ENCODE measurements around the gene RNF5.

RNF5 gene

DNA sequence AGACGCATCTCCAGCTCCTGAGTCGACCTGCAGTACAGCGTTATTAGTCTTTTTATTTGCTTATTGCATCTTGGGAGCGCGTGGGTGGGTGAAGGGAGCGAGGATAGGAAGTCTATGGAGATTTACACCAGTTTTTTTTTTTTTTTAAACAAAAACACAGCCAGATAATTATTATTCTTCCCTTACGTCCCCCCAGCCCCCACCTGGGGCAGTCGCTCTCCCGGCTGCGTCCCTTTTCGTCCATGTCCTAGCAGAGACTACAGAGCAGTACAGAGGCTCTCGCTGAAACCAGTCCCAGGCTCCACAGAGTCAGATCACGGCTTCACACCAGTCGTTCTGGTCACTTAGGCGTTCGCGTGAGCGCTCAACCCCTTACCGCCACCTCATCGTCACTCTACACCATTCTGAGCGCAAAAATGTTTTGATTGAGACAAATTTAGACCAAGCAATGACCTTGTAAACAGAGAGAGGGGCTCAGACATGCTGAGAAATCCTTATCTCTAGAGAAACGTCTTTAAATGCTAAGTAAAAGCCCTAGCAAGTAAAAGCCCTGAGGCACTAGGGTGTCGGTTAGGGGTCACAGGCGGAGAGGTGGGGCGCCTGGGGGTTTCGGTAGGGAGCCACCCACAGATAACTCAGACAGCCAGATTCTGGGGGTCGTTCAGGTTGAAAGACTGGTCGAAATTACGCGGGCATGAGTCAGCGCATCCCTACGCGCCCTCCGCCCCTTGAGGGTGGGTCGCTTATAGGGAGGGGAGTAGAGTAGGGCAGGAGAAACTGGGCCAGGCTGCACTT lies 25.2 kb upstream of the RNF5 start:
- DNase-seq: no peak

DNA sequence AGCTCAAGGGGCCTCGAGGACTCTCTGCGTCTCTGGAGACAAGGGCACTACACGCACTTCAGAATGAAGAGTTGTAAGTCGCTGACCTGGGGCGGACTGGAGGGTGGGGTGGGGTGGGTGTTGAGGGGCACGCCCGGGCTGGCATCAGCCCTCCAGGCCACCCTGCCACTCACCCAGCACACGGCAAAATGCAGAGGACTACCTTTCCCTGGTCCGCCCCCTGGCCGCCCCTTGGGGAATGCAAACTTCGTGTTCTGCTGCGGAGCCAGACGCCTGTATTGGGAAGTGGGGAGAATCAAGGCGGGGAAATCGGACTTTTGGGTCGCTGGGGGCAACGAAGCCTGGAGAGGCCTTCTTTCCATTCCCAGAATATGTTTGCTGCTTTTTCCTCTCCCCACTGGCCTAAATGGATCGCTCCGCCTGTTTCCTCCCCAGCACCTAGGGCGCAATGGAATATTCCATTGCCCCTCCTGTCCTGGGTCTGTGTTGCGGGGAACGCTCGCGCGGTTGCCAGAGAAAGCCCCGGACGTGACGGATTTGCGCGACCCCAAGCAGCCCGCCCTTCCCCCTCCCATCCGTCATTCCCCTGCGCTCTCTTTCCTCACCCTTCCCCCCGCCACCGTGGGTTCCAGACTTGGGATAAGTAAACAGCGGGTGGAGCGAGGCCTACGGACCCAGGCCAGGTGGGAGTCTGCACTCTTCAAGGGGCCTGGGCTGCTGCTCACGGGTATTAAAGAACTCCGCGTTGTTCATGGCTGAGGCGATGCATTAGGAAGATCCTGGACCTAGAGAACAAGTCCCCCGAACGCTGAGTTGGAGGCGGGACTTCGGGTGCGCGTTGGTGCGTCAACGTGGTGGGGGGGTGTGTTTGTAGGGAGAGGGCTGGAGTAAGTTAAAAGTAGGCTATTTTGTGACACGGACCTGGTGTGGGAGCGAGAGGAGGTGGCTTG lies 24.4 kb upstream of the RNF5 start, which contains the start of gene PPT2:
Gene PPT2, plus strand, starts transcription at position 578 of the 950 bp plus-strand sequence. CDS start 454 bp downstream, outside the sequence.
- peak; percentile 75 for DNase-seq

DNA sequence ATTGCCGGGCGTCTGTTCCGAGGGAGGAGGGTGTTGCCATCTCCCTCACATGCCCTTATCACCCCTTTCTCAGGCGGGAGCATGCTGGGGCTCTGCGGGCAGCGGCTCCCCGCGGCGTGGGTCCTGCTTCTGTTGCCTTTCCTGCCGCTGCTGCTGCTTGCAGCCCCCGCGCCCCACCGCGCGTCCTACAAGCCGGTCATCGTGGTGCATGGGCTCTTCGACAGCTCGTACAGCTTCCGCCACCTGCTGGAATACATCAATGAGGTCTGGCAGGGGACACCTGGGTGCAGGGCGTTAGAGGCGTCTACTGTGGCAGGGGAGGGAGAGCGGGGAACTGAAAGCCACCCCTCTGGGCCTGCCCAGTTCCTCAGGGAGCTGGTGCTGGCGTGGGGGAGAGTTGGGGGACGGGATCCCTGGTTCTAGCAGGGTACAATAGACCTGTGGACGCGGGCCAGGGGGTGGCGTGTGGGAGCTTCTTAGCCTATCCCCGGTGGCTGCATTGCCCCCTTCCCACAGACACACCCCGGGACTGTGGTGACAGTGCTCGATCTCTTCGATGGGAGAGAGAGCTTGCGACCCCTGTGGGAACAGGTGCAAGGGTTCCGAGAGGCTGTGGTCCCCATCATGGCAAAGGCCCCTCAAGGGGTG lies 23.6 kb upstream of the RNF5 start:
- peak; percentile 66 for DNase-seq

DNA sequence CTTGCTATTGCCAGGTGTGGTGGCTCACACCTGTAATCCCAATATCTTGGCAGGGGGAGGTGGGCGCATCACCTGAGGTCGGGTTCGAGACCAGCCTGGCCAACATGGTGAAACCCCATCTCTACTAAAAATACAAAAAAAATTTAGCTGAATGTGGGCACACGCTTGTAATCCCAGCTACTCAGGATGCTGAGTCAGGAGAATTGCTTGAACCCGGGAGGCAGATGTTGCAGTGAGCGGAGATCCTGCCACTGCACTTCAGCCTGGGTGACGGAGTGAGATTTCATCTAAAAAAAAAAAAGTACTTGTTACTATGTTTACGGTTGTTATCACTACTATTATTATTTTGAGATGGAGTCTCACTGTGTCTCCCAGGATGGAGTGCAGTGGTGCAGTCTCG lies 21.3 kb upstream of the RNF5 start:
- no peak for DNase-seq

- DNase-seq: no peak
These were observed 20.2 kb upstream of the RNF5 start for GRCh38 chr6:32158052-32158451.

DNA sequence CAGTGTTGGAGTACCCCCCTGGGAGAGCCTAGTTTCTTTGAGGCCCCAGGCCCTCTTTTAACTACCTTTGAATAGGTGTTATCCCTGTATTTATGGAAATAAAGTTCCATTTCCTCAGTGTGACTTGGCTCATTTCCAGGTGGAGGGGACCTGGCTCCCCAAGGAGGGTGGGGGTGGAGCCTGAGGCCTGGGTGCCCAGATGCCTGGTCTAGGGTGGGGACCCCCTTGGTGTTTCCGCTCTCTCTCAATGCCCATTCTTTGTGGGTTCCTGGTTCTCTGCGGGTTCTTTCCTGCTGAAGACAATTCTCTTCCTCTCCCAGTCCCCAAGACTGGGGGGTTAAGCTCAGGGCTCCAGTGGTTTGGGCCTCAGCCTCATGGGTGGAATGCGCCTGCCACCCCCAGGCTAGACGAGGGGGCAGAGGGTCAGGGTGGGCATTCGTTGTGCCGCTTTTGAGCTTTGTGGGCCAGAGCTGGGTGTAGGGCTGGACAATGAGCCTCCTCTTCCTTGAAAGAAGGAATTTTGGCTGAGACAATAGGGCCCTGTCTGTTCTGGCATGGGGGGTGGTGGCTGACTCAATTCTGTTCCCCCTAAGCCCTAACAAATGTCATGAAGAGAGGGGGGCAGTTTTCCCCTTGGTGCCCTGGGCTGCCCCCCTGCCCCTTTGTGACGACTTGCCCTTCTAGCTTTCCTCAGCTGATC lies 14.5 kb upstream of the RNF5 start:
- DNase-seq: no peak

DNA sequence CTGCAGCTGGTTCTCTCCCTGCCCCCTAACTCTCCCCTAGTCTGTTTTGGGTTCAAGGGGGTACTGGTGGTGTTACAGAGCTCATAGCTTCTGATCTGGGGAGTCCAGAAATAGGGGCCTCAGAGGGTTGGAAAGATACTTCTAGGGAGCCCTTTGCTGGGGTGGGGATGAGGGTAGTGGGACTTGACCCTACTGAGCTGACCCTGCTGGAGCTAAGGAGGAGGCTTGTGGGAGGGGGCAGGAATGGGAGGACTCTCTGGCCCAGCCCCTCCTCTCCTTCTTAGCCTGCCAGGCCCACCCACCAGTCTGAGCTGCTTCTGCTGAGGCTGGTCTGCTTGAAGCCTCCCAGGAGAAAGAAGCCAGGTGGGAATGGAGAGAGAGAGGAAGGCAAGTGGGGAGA lies 13.9 kb upstream of the RNF5 start, which contains the start of gene EGFL8:
Gene EGFL8, plus strand, starts transcription at position 301 of the 400 bp plus-strand sequence. CDS start 1,571 bp downstream, outside the sequence.
- no peak for DNase-seq

GRCh38 chr6:32166411-32167061 lies 11.7 kb upstream of the RNF5 start:
- no peak for DNase-seq

DNA sequence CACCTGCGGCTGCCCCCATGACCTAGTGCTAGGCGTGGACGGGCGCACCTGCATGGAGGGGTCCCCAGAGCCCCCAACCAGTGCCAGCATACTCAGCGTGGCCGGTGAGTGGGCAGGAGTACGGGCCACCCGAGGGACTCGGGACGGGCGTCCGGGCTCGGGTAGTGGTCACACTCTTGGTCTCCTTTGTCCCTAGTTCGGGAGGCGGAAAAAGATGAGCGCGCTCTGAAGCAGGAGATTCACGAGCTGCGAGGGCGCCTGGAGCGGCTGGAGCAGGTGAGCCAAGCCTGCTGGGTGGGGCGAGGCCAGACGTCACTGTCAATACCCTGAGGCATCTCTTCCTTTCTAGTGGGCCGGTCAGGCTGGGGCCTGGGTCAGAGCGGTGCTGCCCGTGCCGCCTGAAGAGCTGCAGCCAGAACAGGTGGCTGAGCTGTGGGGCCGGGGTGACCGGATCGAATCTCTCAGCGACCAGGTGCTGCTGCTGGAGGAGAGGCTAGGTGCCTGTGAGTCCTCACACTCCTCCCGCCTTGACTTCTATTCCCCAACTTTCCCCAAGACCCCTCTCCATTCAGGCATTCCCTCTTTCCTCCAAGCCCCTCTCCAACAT lies 10.9 kb upstream of the RNF5 start:
- DNase-seq: no peak

DNA sequence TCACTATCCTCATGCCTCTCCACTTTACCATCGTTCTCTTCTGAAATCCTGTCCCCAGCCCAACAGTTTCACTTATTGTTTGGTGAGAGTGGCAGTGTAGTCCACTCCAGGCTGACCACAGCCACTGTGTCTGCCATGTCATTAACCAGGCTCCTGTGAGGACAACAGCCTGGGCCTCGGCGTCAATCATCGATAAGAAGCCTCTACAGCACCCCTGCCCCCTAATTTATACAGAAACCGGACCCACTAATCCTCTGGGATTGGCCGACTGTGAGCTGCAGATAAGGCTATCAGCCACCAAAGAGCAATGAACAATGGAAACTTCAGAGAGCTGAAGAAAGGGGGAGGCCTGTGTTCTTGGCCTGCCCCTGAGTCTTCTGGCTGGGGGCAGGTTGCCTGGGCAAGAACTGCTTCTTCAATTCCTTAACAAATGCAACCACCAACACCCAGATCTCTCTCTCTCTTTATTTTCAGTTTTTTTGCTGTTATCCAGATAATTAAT lies 10.4 kb upstream of the RNF5 start:
- no peak for DNase-seq

- no peak for DNase-seq
These were observed 9.9 kb upstream of the RNF5 start for GRCh38 chr6:32168350-32168749.

GRCh38 chr6:32168807-32169591 lies 9.2 kb upstream of the RNF5 start:
- no peak for DNase-seq

- DNase-seq: no peak
These were observed 7.9 kb upstream of the RNF5 start for GRCh38 chr6:32170294-32170693.

DNA sequence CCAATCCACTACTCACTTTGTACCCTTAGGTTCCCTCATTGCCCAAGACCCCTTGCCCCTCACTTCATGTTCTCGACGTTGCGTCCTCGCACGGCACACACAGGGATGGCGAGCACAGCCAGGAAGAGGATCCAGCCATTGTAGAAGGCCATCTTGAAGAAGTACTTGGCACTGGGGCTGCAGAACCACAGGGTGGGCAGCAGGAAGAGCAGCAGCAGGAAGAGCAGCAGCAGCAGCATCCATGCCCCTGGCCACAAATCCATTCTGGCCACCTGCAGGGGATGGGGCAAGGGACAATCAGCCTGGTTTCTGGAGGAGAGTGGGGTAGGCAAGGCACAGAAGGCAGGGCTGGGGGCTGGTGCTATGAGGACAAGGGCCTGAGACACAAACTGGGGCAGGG lies 7.0 kb upstream of the RNF5 start:
- no peak for DNase-seq

GRCh38 chr6:32173051-32173727 lies 5.0 kb upstream of the RNF5 start:
- no peak for DNase-seq

- no peak for DNase-seq
These were observed 3.8 kb upstream of the RNF5 start for GRCh38 chr6:32174416-32174815.

- DNase-seq: no peak
These were observed 2.9 kb upstream of the RNF5 start for GRCh38 chr6:32175322-32175710.

GRCh38 chr6:32175711-32176475 lies 2.3 kb upstream of the RNF5 start, which contains the start of gene AGPAT1:
Gene AGPAT1 (minus strand): TSS chr6:32176084. CDS start chr6:32171496, 4,588 bp downstream.
- DNase-seq: peak; percentile 97
